ENCODE data around the gene SALL1. TPM values are rescaled to one million over a fixed set of nuclear protein-coding genes. Genes with fewer than 3 reads are reported as not detected.

SALL1 gene
- polyA plus RNA-seq, 1 donor from 2014 or later: 0.22 TPM

GRCh38 chr16:51166091-51166490 lies 15.0 kb upstream of the SALL1 start:
- Histone ChIP-seq H3K27me3 (ENCODE audit: insufficient read depth, low read depth, low read length) (no peaks in the 10 kb centered on the region), H3K9ac (ENCODE audit: low read length) (no peak overlapping the region), H3K9me2 (ENCODE audit: insufficient read depth, low read length) (no peaks in the 10 kb centered on the region), H2AFZ (ENCODE audit: low read depth, low read length) (no peak overlapping the region), H3K9me3 (ENCODE audit: low read length) (peaks cover 6% of the 10 kb centered on the region), H3F3A (ENCODE audit: insufficient read depth, low read length, poor library complexity, severe bottlenecking) (no peaks in the 10 kb centered on the region), H4K20me1 (ENCODE audit: insufficient read depth) (no peaks in the 10 kb centered on the region), H3K4me3 (ENCODE audit: low read length) (no peak overlapping the region), H3K79me2 (replicated peaks; ENCODE audit: insufficient read depth, low read length) (no peaks in the 10 kb centered on the region), H3K27ac (ENCODE audit: low read length) (no peak overlapping the region), H3K4me2 (ENCODE audit: low read length) (no peak overlapping the region), H3K36me3 (ENCODE audit: insufficient read depth, low read length) (no peaks in the 10 kb centered on the region)
- TF ChIP-seq CTCF (IDR thresholded peaks at IDR 0.05; ENCODE audit: poor library complexity, severe bottlenecking) (no peak), SMC3 (conservative IDR thresholded peaks at IDR 0.05; ENCODE audit: poor library complexity) (no peak), RAD21 (conservative IDR thresholded peaks at IDR 0.05) (no peak), EP300 (conservative IDR thresholded peaks at IDR 0.05; ENCODE audit: poor library complexity, severe bottlenecking) (no peak), EZH2 (IDR thresholded peaks at IDR 0.05; ENCODE audit: borderline replicate concordance, insufficient read depth, low read length, poor library complexity, severe bottlenecking) (no peak), REST (IDR thresholded peaks at IDR 0.05; ENCODE audit: borderline replicate concordance) (no peak), MXI1 (conservative IDR thresholded peaks at IDR 0.05; ENCODE audit: poor library complexity, severe bottlenecking) (no peak), POLR2AphosphoS5 (IDR thresholded peaks at IDR 0.05) (no peak), TAF1 (IDR thresholded peaks at IDR 0.05; ENCODE audit: low read depth) (no peak)

- H3K36me3 ChIP-seq (ENCODE audit: insufficient read depth, low read length): no peaks in the 10 kb centered on the region
- no peaks in the 10 kb centered on the region for H3F3A ChIP-seq (ENCODE audit: insufficient read depth, low read length, poor library complexity, severe bottlenecking)
- H2AFZ ChIP-seq (ENCODE audit: low read depth, low read length): no peak overlapping the region
- no peaks in the 10 kb centered on the region for H4K20me1 ChIP-seq (ENCODE audit: insufficient read depth)
- H3K9me2 ChIP-seq (ENCODE audit: insufficient read depth, low read length): no peaks in the 10 kb centered on the region
- H3K79me2 ChIP-seq (replicated peaks; ENCODE audit: insufficient read depth, low read length): no peaks in the 10 kb centered on the region
- no peak overlapping the region for H3K27ac ChIP-seq (ENCODE audit: low read length)
- H3K9ac ChIP-seq (ENCODE audit: low read length): no peak overlapping the region
- H3K4me2 ChIP-seq (ENCODE audit: low read length): no peak overlapping the region
- no peaks in the 10 kb centered on the region for H3K9me3 ChIP-seq (ENCODE audit: low read length)
- no peaks in the 10 kb centered on the region for H3K27me3 ChIP-seq (ENCODE audit: insufficient read depth, low read depth, low read length)
- TF ChIP-seq TAF1 (IDR thresholded peaks at IDR 0.05; ENCODE audit: low read depth) (no peak), REST (IDR thresholded peaks at IDR 0.05; ENCODE audit: borderline replicate concordance) (no peak), POLR2AphosphoS5 (IDR thresholded peaks at IDR 0.05) (no peak), MXI1 (conservative IDR thresholded peaks at IDR 0.05; ENCODE audit: poor library complexity, severe bottlenecking) (no peak), RAD21 (conservative IDR thresholded peaks at IDR 0.05) (no peak), EZH2 (IDR thresholded peaks at IDR 0.05; ENCODE audit: borderline replicate concordance, insufficient read depth, low read length, poor library complexity, severe bottlenecking) (no peak), EP300 (conservative IDR thresholded peaks at IDR 0.05; ENCODE audit: poor library complexity, severe bottlenecking) (no peak), CTCF (IDR thresholded peaks at IDR 0.05; ENCODE audit: poor library complexity, severe bottlenecking) (no peak), SMC3 (conservative IDR thresholded peaks at IDR 0.05; ENCODE audit: poor library complexity) (no peak)
- H3K4me3 ChIP-seq (ENCODE audit: low read length): no peak overlapping the region
Measured at GRCh38 chr16:51165043-51165442, 14.0 kb upstream of the SALL1 start.

All from neural cell (in vitro differentiated cells).